HFF-Myc (cell line): ENCODE data around the gene HS3ST2.
"Not testable (repeated sequence)": the region's sequence is repeated elsewhere in the genome, so short reads cannot be mapped to it uniquely, and the experiment has no call there.

Experiments
- DNase-seq: peaks from one replicate; pipeline ENCODE4 v3.0.0-alpha.2; 2011; ENCODE audit warnings: low read depth; ENCODE audit errors: extremely low read depth
- H3K4me3 ChIP-seq: replicated peaks from 2 replicates; pipeline ENCODE4 v1.5.1; 2011; ENCODE audit warnings: low read depth, mild to moderate bottlenecking, control low read depth, low read length
- CTCF ChIP-seq: IDR thresholded peaks from 2 replicates; pipeline ENCODE4 v1.5.1; 2012; ENCODE audit warnings: mild to moderate bottlenecking, low read depth, low read length, control low read depth; ENCODE audit errors: missing control alignments

HS3ST2 gene

DNA sequence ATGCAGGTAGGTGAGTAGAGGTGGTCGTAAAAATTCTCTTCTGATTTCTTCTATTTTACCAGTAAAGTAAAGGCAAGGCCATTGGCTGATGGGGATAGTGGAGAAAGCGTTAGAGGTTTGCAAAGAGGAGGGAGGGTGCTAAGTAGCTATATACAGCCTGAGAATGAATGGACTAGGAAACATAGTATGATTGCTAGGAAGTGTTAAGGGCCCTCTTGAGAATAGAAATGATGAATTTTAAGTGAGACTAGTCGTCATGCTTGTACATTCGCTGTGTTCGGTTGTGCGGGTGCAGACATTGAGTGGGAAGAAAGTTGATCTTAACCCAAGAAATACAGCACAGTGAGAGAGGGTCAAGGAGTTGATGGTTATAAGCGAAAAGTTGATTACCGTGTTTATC is 7.2 kb upstream of the HS3ST2 start:
- TF ChIP-seq CTCF = no peak
- DNase-seq = no peak
- H3K4me3 ChIP-seq = no peak overlapping the region

- no peak overlapping the region for H3K4me3 ChIP-seq
- no peak for DNase-seq
- TF ChIP-seq CTCF = no peak
Observed at GRCh38 chr16:22810226-22810625, 3.7 kb upstream of the HS3ST2 start.

- DNase-seq = no peak
- TF ChIP-seq CTCF = peak; percentile 94
- peak overlapping the region; percentile 25 for H3K4me3 ChIP-seq
Observed at GRCh38 chr16:22813223-22813947, 577 bp upstream of the HS3ST2 start.

DNA sequence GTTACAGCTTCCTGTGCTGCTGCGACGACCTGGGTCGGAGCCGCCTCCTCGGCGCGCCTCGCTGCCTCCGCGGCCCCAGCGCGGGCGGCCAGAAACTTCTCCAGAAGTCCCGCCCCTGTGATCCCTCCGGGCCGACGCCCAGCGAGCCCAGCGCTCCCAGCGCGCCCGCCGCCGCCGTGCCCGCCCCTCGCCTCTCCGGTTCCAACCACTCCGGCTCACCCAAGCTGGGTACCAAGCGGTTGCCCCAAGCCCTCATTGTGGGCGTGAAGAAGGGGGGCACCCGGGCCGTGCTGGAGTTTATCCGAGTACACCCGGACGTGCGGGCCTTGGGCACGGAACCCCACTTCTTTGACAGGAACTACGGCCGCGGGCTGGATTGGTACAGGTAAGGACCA is 746 bp downstream of the HS3ST2 start:
- no peak for DNase-seq
- H3K4me3 ChIP-seq = no peak overlapping the region
- TF ChIP-seq CTCF = no peak

- no peak for TF ChIP-seq CTCF
- no peak overlapping the region for H3K4me3 ChIP-seq
- no peak for DNase-seq
Observed at GRCh38 chr16:22815863-22816262, 1.9 kb downstream of the HS3ST2 start.

GRCh38 chr16:22816475-22816874 is 2.5 kb downstream of the HS3ST2 start:
- no peak for TF ChIP-seq CTCF
- no peak for DNase-seq

GRCh38 chr16:22818736-22819135 is 4.8 kb downstream of the HS3ST2 start:
- DNase-seq, H3K4me3 ChIP-seq: not testable (repeated sequence)

More at GRCh38 chr16:22816475-22816874, 2.5 kb downstream of the HS3ST2 start:
- no peak overlapping the region for H3K4me3 ChIP-seq
